CD4-positive, alpha-beta T cell (primary cell): ENCODE results near the gene PDCD4. TPM values are rescaled to one million over a fixed set of nuclear protein-coding genes. Genes with fewer than 3 reads are reported as not detected.
"Not testable (repeated sequence)": the region's sequence is repeated elsewhere in the genome, so short reads cannot be mapped to it uniquely, and the experiment has no call there.

Experiments
- ATAC-seq: fragments of 200-7000 bp; cut with Tn5 transposase; one replicate; pipeline ENCODE4 v1.10.0; 2022; ENCODE audit warnings: mild to moderate bottlenecking; ENCODE audit not compliant: poor library complexity
- CTCF ChIA-PET: fragments of 350-600 bp; sonication (Branson Sonifier 250); formaldehyde crosslinking; loops from one replicate; lab custom pipeline; 2021; ENCODE audit warnings: antibody characterized with exemption, inconsistent platforms; lab: Charles Lee
- POLR2A ChIA-PET: fragments of 350-600 bp; sonication (Branson Sonifier 250); formaldehyde crosslinking; loops from one replicate; lab custom pipeline; 2021; ENCODE audit warnings: antibody characterized with exemption, inconsistent platforms; lab: Charles Lee
- DNase-seq, 14 experiments: peaks; one replicate each; pipeline ENCODE4 v3.0.0-alpha.2; 2013 to 2020; ENCODE audit warnings: mixed read lengths in 2 of 14
- H3K27ac ChIP-seq, 2 donors: one replicate each; pipeline versions ENCODE4 v1.5.1 to v1.7.0; 2013; ENCODE audit warnings: low read length in 2 of 2, low read depth in 1 of 2, mild to moderate bottlenecking in 1 of 2
- H3K27me3 ChIP-seq, 2 experiments: 1 replicate in 1 of 2; 2 replicates in 1 of 2; pipeline versions ENCODE4 v1.6.1 to v1.7.0; 2013; ENCODE audit warnings: low read length in 2 of 2, control low read depth in 1 of 2, mild to moderate bottlenecking in 1 of 2, moderate library complexity in 1 of 2; ENCODE audit not compliant: insufficient read depth in 2 of 2, control insufficient read depth in 1 of 2
- H3K36me3 ChIP-seq: one replicate; pipeline ENCODE4 v1.6.1; 2013; ENCODE audit warnings: low read length, control low read depth; ENCODE audit not compliant: insufficient read depth
- H3K4me1 ChIP-seq: one replicate; pipeline ENCODE4 v1.6.1; 2013; ENCODE audit warnings: low read length, control low read depth; ENCODE audit not compliant: insufficient read depth
- H3K4me3 ChIP-seq: one replicate; pipeline ENCODE4 v1.5.1; 2013; ENCODE audit warnings: mild to moderate bottlenecking, low read length, moderate library complexity
- H3K9me3 ChIP-seq, 2 experiments: 1 replicate in 1 of 2; 2 replicates in 1 of 2; pipeline versions ENCODE4 v1.6.1 to v1.7.0; 2013; ENCODE audit warnings: low read length in 2 of 2, mild to moderate bottlenecking in 2 of 2, control low read depth in 1 of 2, moderate library complexity in 1 of 2; ENCODE audit not compliant: control insufficient read depth in 1 of 2, insufficient read depth in 1 of 2
- H3K27ac Mint-ChIP-seq: one replicate; pipeline ENCODE4 v1.8.0; 2020; ENCODE audit warnings: mixed read lengths
- H3K27me3 Mint-ChIP-seq: one replicate; pipeline ENCODE4 v1.8.0; 2021; ENCODE audit warnings: mixed read lengths
- H3K36me3 Mint-ChIP-seq: one replicate; pipeline ENCODE4 v1.8.0; 2021; ENCODE audit warnings: low read depth, mixed read lengths
- H3K4me1 Mint-ChIP-seq: one replicate; pipeline ENCODE4 v1.8.0; 2021; ENCODE audit warnings: low read depth, mixed read lengths
- H3K4me3 Mint-ChIP-seq: one replicate; pipeline ENCODE4 v1.8.0; 2020; ENCODE audit warnings: mild to moderate bottlenecking, mixed read lengths
- H3K9me3 Mint-ChIP-seq: one replicate; pipeline ENCODE4 v1.8.0; 2020; ENCODE audit warnings: mixed read lengths
- CTCF ChIP-seq: fragments of 200-600 bp; IDR thresholded peaks from one replicate; pipeline ENCODE4 v1.8.0; 2022; ENCODE audit warnings: antibody characterized with exemption, mild to moderate bottlenecking
- intact Hi-C, 2 experiments: fragments of 100-400 bp; cut with DNase I in 1 of 2; cut with micrococcal nuclease in 1 of 2; formaldehyde crosslinking; loops; one replicate each; pipeline versions ENCODE4 v1.15.1 to v1.9.0; 2023 to 2025; cut with DNase I, micrococcal nuclease
- total RNA-seq, 174 experiments: library from RNA in 2 of 174; stranded (reverse) in 2 of 174; gene quantifications; one replicate each; pipeline ENCODE4 v1.2.3 and lab custom pipeline; 2021 to 2026

PDCD4 gene
- total RNA-seq, 2 experiments from 2014 or later = 352 to 358 TPM

- H3K27me3 ChIP-seq = no peaks in the 10 kb centered on the region
- DNase-seq = peak in 11 of 14 experiments; percentile 26 to 95 (median 58)
These were observed 7.0 kb upstream of the PDCD4 start for GRCh38 chr10:110864662-110865140.

GRCh38 chr10:110865186-110865808 lies 6.4 kb upstream of the PDCD4 start:
- Histone ChIP-seq H3K9me3 (no peaks in the 10 kb centered on the region), H3K27me3 (no peaks in the 10 kb centered on the region), H3K36me3 (no peaks in the 10 kb centered on the region), H3K4me1 (peaks cover 97% of the 10 kb centered on the region), H3K4me3 (peak overlapping the region; percentile 37), H3K27ac (peak overlapping the region; percentile 88 to 99)
- Mint-ChIP-seq H3K4me3 (peak overlapping the region; percentile 6), H3K4me1 (peaks cover 99% of the 10 kb centered on the region), H3K36me3 (peaks cover 5% of the 10 kb centered on the region), H3K27ac (peak overlapping the region; percentile 96), H3K9me3 (no peaks in the 10 kb centered on the region), H3K27me3 (no peaks in the 10 kb centered on the region)
- TF ChIP-seq CTCF = no peak
- DNase-seq (no peak), ATAC-seq (no peak)
- intact Hi-C loops = loop anchor here in 1 of 2 experiments (2.0 kb wide), 1 partner anchor 14 kb away; no protein-coding TSS in a partner anchor
- ChIA-PET POLR2A (interaction anchor here (0.8 to 3.0 kb wide), 17 partner anchors 8 to 654 kb away, joined by 3 to 28 read pairs (median 4); partner anchors contain the start of genes BBIP1 and SHOC2), CTCF (interaction anchor here (1.3 to 1.8 kb wide), 3 partner anchors 15 to 119 kb away, joined by 3 to 4 read pairs (median 4); no protein-coding TSS in a partner anchor)

More at GRCh38 chr10:110864662-110865140, 7.0 kb upstream of the PDCD4 start:
- Mint-ChIP-seq H3K4me1 (peaks cover 99% of the 10 kb centered on the region), H3K36me3 (peaks cover 5% of the 10 kb centered on the region), H3K27me3 (no peaks in the 10 kb centered on the region), H3K4me3 (peak overlapping the region; percentile 86), H3K9me3 (no peaks in the 10 kb centered on the region), H3K27ac (peak overlapping the region; percentile 96)
- TF ChIP-seq CTCF = no peak
- no peaks in the 10 kb centered on the region for H3K9me3 ChIP-seq
- H3K4me3 ChIP-seq = peak overlapping the region; percentile 37
- POLR2A ChIA-PET = interaction anchor here (0.6 to 3.0 kb wide), 20 partner anchors 9 to 963 kb away, joined by 3 to 28 read pairs (median 4); partner anchors contain the start of genes BBIP1 and SHOC2
- H3K4me1 ChIP-seq = peaks cover 97% of the 10 kb centered on the region
- H3K27ac ChIP-seq = peak overlapping the region; percentile 88 to 99
- ATAC-seq = peak; percentile 67
- H3K36me3 ChIP-seq = no peaks in the 10 kb centered on the region
- CTCF ChIA-PET = interaction anchor here (0.7 to 1.8 kb wide), 5 partner anchors 8 to 118 kb away, joined by 3 to 4 read pairs (median 3); no protein-coding TSS in a partner anchor
- intact Hi-C loops = loop anchor here in 1 of 2 experiments (1.0 to 2.0 kb wide), 2 partner anchors 8 to 14 kb away; no protein-coding TSS in a partner anchor

GRCh38 chr10:110865809-110866482 lies 5.8 kb upstream of the PDCD4 start:
- ChIA-PET CTCF (interaction anchor here (1.7 to 1.8 kb wide), 2 partner anchors 62 to 120 kb away, joined by 4 read pairs; no protein-coding TSS in a partner anchor), POLR2A (interaction anchor here (1.0 to 3.0 kb wide), 9 partner anchors 8 to 109 kb away, joined by 3 to 19 read pairs (median 9); partner anchors contain the start of genes BBIP1 and SHOC2)
- Mint-ChIP-seq H3K4me3 (peak overlapping the region; percentile 18), H3K9me3 (no peaks in the 10 kb centered on the region), H3K36me3 (peaks cover 9% of the 10 kb centered on the region), H3K27me3 (no peaks in the 10 kb centered on the region), H3K27ac (peak overlapping the region; percentile 96), H3K4me1 (peaks cover 99% of the 10 kb centered on the region)
- Histone ChIP-seq H3K27ac (peak overlapping the region; percentile 88 to 99), H3K27me3 (no peaks in the 10 kb centered on the region), H3K4me1 (peaks cover 97% of the 10 kb centered on the region), H3K36me3 (no peaks in the 10 kb centered on the region), H3K4me3 (no peak overlapping the region), H3K9me3 (no peaks in the 10 kb centered on the region)
- DNase-seq (peak in 2 of 14 experiments; percentile 48 to 50), ATAC-seq (no peak)
- intact Hi-C loops = loop anchor here in 1 of 2 experiments (2.0 kb wide), 1 partner anchor 15 kb away; no protein-coding TSS in a partner anchor
- no peak for TF ChIP-seq CTCF

- CTCF ChIA-PET = interaction anchor here (1.2 to 1.6 kb wide), 2 partner anchors 14 to 121 kb away, joined by 3 to 4 read pairs; no protein-coding TSS in a partner anchor
- Mint-ChIP-seq H3K4me1 (peaks cover 97% of the 10 kb centered on the region), H3K27ac (peak overlapping the region; percentile 96), H3K36me3 (peaks cover 18% of the 10 kb centered on the region), H3K4me3 (peak overlapping the region; percentile 30)
- Histone ChIP-seq H3K27ac (peak overlapping the region; percentile 71 to 99), H3K4me1 (peaks cover 90% of the 10 kb centered on the region)
- H3K27me3 ChIP-seq, intact Hi-C loops, H3K4me3 ChIP-seq, H3K27me3 Mint-ChIP-seq, ATAC-seq, H3K9me3 Mint-ChIP-seq, H3K36me3 ChIP-seq, H3K9me3 ChIP-seq: not testable (repeated sequence)
- peak in 1 of 14 experiments; percentile 49 for DNase-seq
- POLR2A ChIA-PET = interaction anchor here (0.6 to 2.9 kb wide), 11 partner anchors 8 to 86 kb away, joined by 3 to 16 read pairs (median 5); no protein-coding TSS in a partner anchor
These were observed 4.5 kb upstream of the PDCD4 start for GRCh38 chr10:110867011-110867806.
